Right ventricle myocardium inferior (tissue), 1 donor: ENCODE data around the gene NPB. TPM values are rescaled to one million over a fixed set of nuclear protein-coding genes. Genes with fewer than 3 reads are reported as not detected.

Experiments
- total RNA-seq: library from RNA; stranded (reverse); fragmentation: NEBNext Ultra II Directional; extraction: Animal tissue kit (Norgen Biotek cat#: 25700); gene quantifications from one replicate; pipeline ENCODE4 v1.2.1, GENCODE V29; 2021
- donor health status: DM: no; HTN: yes; CAD: no; lungs with severe emphysema.

NPB gene
- total RNA-seq, 1 donor from 2014 or later, result 0.38 TPM

Other genes starting within 250 kb of the NPB start
- not detected for gene PDE6G, start 245.7 kb upstream of the NPB start, total RNA-seq
- gene OXLD1, start 235.6 kb upstream of the NPB start, total RNA-seq, result 18.6 TPM
- 6.1 TPM for gene CCDC137, start 235.5 kb upstream of the NPB start, total RNA-seq
- gene ARL16, start 218.4 kb upstream of the NPB start, total RNA-seq, result 11.9 TPM
- 36.6 TPM for gene HGS, start 218.2 kb upstream of the NPB start, total RNA-seq
- 177 TPM for gene MRPL12, start 198.9 kb upstream of the NPB start, total RNA-seq
- gene SLC25A10, start 190.0 kb upstream of the NPB start, total RNA-seq, result 7.4 TPM
- gene GCGR, start 98.1 kb upstream of the NPB start, total RNA-seq, result not detected
- gene MCRIP1, start 68.9 kb upstream of the NPB start, total RNA-seq, result 109 TPM
- gene PPP1R27, start 67.2 kb upstream of the NPB start, total RNA-seq, result not detected
- gene P4HB, start 41.7 kb upstream of the NPB start, total RNA-seq, result 355 TPM
- 126 TPM for gene ARHGDIA, start 30.9 kb upstream of the NPB start, total RNA-seq
- 35.5 TPM for gene ALYREF, start 10.7 kb upstream of the NPB start, total RNA-seq
- gene ANAPC11, start 10.5 kb upstream of the NPB start, total RNA-seq, result 179 TPM
- 31.0 TPM for gene PCYT2, start 9.2 kb downstream of the NPB start, total RNA-seq
- gene SIRT7, start 15.9 kb downstream of the NPB start, total RNA-seq, result 6.2 TPM
- gene MAFG, start 25.5 kb downstream of the NPB start, total RNA-seq, result 26.2 TPM
- 6.2 TPM for gene PYCR1, start 35.1 kb downstream of the NPB start, total RNA-seq
- 3.7 TPM for gene MYADML2, start 45.0 kb downstream of the NPB start, total RNA-seq
- 0.89 TPM for gene NOTUM, start 58.9 kb downstream of the NPB start, total RNA-seq
- 25.5 TPM for gene ASPSCR1, start 75.4 kb downstream of the NPB start, total RNA-seq
- gene CENPX, start 120.6 kb downstream of the NPB start, total RNA-seq, result 30.5 TPM
- gene LRRC45, start 121.1 kb downstream of the NPB start, total RNA-seq, result 5.3 TPM
- 2.2 TPM for gene RAC3, start 129.4 kb downstream of the NPB start, total RNA-seq
- 175 TPM for gene DCXR, start 135.5 kb downstream of the NPB start, total RNA-seq
- 19.3 TPM for gene RFNG, start 149.6 kb downstream of the NPB start, total RNA-seq
- gene GPS1, start 149.7 kb downstream of the NPB start, total RNA-seq, result 80.9 TPM
- gene DUS1L, start 163.6 kb downstream of the NPB start, total RNA-seq, result 59.3 TPM
- gene FASN, start 196.0 kb downstream of the NPB start, total RNA-seq, result 46.6 TPM